HG03378 (cell line): ENCODE results near the gene CHMP1A.
"Not testable (repeated sequence)": the region's sequence is repeated elsewhere in the genome, so short reads cannot be mapped to it uniquely, and the experiment has no call there.

Experiments
- ATAC-seq: cut with Tn5 transposase; IDR thresholded peaks from one replicate; pipeline ENCODE4 v1.9.1; 2021; ENCODE audit warnings: mild to moderate bottlenecking, moderate library complexity; ENCODE audit not compliant: unreplicated experiment

CHMP1A gene

DNA sequence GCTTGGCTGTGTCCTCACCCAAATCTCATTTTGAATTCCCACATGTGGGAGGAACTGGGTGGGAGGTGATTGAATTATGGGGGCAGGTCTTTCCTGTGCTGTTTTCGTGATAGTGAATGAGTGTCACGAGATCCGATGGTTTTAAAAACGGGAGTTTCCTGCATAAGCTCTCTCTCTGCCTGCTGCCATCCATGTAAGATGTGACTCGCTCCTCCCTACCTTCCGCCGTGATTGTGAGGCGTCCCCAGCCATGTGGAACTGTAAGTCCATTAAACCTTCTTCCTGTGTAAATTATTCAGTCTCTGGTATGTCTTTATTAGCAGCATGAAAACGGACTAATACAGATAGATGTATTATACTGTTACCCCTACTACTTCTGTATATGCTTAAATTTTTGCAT, 3.7 kb upstream of the CHMP1A start:
- no peak for ATAC-seq

GRCh38 chr16:89660146-89660545, 2.6 kb upstream of the CHMP1A start:
- ATAC-seq, result no peak

- ATAC-seq, result no peak
Measured at GRCh38 chr16:89658221-89658879, 842 bp upstream of the CHMP1A start.

GRCh38 chr16:89656435-89657121, 930 bp downstream of the CHMP1A start:
- no peak for ATAC-seq

DNA sequence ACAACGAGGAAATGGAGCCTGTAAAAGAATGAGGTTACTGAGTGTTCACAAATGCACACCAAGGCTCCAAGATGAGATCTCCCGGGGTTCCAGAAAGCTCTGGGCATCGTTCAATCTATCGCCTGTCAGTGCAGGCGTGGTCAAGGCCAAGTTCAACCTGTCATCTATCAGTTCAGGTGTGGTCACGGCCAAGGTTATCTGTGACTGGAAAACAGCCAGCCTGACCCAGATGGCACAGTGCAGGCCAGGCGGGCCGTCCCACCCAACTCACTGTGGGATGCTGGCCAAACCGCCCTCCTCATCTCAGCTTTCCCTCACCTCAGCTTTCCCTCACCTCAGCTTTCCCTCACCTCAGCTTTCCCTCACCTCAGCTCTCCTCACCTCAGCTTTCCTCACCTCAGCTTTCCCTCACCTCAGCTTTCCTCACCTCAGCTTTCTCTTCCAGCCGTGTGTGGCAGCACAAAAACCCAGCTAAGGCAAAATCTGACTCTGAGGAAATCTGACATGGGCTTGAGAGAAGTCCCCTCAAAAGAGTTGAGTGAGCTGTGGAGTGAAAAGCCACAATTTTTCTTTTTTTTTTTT, 2.4 kb downstream of the CHMP1A start:
- ATAC-seq, result no peak

- ATAC-seq, result no peak
Measured at GRCh38 chr16:89653656-89654295, 3.7 kb downstream of the CHMP1A start.

DNA sequence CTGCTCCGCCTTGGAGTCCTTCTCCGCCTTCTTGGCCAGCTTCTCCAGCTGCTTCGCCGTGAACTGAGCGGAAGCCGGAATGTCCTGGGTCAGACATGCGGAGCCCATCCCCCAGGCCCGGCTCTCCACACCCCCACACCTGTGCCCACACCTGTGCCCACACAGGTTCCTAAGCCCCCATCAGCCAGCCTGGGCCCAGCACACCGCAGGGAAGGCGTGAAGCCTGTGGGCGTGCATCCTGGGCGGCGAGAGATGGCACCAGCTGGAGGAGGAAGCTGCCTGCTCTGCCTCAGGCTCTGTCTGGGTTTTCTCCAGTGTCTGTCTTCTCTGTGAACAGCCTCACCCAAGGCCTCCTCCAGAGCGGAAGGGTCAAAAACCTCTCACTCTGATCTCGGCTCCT, 5.9 kb downstream of the CHMP1A start:
- no peak for ATAC-seq

DNA sequence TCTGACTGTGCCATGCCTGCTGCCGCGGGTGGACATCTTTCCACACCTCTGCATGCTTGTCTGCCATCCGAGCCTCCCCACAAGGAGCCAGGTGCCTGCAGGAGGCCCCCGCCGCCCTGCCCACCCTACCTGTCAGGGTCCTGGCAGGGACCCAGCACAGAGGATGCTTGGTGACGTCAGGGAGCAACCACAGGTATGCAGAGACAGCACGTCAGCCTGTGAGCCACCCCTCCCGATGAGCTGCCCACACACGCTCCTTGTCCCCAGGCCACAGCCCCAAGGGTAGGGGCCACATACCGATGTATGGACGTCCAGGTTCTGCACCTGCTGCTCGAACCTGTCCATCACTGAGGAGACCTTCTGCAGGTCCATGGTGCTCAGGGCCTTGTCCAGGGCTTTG, 10.6 kb downstream of the CHMP1A start:
- no peak for ATAC-seq

- ATAC-seq, result no peak
Measured at GRCh38 chr16:89646270-89646669, 11.2 kb downstream of the CHMP1A start.

DNA sequence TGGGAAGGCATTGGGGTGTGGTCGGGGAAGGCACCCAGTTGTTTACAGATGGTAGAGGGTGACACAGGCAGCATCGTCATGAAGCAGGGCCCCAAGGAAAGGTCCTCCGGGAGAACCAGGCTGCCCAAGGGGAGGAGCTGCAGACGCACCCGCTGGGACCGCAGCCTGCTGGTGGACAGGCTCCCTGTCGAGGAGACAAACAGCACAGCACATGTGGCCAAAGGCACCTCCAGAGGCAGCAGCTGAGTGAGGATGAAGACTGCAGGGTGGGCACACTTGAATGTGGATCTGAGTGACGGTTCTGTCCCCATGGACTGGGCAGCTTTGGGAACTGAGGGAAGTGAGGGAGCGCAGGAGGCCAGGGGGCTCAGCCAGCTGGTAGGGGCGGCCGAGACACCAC, 12.4 kb downstream of the CHMP1A start:
- ATAC-seq, result no peak

DNA sequence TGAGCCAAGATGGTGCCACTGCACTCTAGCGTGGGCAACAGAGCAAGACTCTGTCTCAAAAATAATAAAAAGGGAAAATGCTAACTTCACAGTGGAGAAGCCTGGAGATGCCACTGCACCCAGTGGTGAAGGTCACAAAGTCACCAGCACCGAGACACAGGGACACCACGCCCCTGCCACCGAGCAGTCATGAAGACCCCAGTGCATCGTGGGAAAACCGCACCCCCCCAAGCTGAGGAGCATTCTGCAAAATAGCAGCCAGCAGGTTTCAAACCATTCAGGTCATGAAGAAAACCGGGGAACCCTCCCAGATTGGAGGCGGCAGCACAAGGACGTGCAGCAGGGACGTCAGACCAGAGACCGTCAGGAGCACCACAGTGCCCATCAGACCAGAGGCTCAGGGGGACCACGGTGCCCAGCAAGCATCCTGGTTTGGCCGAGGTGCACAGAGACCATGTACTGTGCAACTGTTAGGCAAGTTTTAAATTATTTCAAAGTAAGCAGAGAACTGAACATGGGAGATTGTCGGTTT, 13.7 kb downstream of the CHMP1A start:
- ATAC-seq, result no peak

DNA sequence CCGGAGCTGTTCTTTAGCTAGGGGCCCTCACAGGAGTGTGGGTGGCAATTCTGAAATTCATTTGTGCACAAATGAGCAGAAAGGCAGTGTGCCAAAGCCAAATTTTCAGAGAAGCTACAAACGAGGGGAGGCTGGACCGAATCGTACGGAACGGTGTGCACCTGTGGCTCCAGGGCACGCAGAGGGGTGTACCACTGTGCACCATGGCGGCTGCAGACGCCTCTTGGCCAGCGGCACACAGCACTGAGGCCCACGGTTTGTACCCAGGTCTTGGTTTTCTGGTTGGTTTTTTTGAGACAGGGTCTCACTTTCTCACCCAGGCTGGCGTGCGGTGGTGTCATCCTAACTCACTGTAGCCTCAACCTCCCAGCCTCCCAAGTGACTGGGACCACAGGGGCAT, 14.9 kb downstream of the CHMP1A start:
- no peak for ATAC-seq

- no peak for ATAC-seq
Measured at GRCh38 chr16:89641458-89642119, 15.9 kb downstream of the CHMP1A start.

GRCh38 chr16:89639385-89639784, 18.1 kb downstream of the CHMP1A start:
- ATAC-seq, result no peak

DNA sequence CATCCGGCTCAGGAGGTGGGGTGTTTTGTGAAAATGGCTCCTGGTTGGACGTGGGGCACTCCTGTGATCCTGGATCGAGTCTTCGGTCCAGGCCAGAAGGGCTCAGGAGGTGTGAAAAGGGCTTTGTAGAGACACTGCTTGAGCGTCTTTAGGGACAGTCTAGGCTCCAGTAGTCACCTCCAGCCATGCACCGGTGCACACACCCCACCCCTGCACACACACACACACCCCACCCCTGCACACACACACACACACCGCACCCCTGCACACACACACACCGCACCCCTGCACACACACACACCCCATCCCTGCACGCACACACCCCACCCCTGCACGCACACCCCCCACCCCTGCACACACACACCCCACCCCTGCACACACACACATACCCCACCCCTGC, 19.1 kb downstream of the CHMP1A start:
- ATAC-seq, result no peak

DNA sequence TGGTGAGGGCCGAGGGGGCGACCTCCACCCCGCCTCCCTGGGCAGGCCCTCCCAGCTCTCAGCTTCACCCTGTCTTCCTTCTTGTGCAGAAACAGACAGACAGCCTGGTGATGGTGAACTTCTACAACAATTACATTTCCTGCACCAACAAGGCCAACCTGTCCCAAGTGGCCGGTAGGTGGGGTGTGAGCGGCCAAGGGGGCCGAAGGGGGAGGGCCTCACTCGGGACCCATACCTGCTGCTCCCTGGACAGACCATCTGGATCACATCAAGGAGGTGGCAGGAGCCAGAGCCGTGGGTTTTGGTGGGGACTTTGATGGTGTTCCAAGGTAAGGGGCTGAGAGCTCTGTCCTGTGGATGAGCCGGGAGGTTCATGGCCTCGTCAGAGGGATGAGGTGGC, 20.1 kb downstream of the CHMP1A start:
- no peak for ATAC-seq

GRCh38 chr16:89636663-89637062, 20.8 kb downstream of the CHMP1A start:
- ATAC-seq, result no peak

GRCh38 chr16:89634463-89635385, 22.8 kb downstream of the CHMP1A start:
- not testable (repeated sequence) for ATAC-seq

DNA sequence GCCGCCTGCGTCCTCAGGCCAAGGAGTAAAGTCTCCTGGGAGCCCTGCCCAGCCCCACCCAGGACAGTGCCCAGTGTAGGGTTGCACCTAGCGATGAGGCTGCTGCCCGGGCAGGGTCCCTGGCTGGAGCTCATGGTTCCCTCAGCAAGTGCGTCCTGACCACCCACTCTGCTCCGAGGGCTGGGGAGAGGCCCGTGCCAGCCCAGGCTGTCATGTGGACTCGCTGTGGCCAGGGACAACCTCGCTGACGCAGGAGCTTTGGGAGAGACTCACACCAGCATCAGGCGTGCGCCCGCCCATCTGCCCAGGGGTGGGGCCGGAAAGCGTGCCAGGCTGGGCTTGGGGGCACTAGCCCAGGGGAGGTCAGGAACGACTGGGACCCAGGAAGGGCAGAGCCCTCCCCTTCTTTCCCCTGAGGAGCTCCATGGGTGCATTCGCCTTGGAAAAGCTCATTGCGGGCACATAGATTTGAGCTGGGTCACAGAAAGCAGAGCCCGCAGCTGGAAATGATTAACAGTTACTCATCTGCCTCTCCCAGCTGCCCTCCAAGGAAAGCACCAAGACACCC, 24.4 kb downstream of the CHMP1A start:
- no peak for ATAC-seq
